OCI-LY7 (cell line): ENCODE measurements around the gene SPDYE6.
"Not testable (repeated sequence)": the region's sequence is repeated elsewhere in the genome, so short reads cannot be mapped to it uniquely, and the experiment has no call there.

Source experiments
- CTCF ChIP-seq: fragments of 200-600 bp; sonication (generic); conservative IDR thresholded peaks from 2 replicates; pipeline ENCODE4 v1.5.1; 2014; ENCODE audit warnings: mild to moderate bottlenecking, antibody characterized with exemption, low read length, moderate library complexity, mixed read lengths
- EZH2phosphoT487 ChIP-seq: fragments of 200-600 bp; sonication (generic); IDR thresholded peaks from 2 replicates; pipeline ENCODE4 v1.6.1; 2018; ENCODE audit warnings: low read depth, borderline replicate concordance, mild to moderate bottlenecking, mixed run types, antibody characterized with exemption, low read length, moderate library complexity, mixed read lengths

- TF ChIP-seq CTCF, EZH2phosphoT487: not testable (repeated sequence)
Observed at GRCh38 chr7:102363549-102364393, 7.5 kb upstream of the SPDYE6 start.
